H9 (cell line): ENCODE results near the gene POMT2. TPM values are rescaled to one million over a fixed set of nuclear protein-coding genes. Genes with fewer than 3 reads are reported as not detected.

Experiments
- DNase-seq: peaks from one replicate; pipeline ENCODE4 v3.0.0-alpha.2; 2017
- H2AFZ ChIP-seq: one replicate; pipeline ENCODE4 v1.6.1; 2013; ENCODE audit warnings: mild to moderate bottlenecking, low read length, control low read depth, moderate library complexity
- H2AK5ac ChIP-seq: 2 replicates; pipeline ENCODE4 v1.6.1; 2013; ENCODE audit warnings: low read length, control low read depth, mixed read lengths; ENCODE audit not compliant: insufficient read length
- H2BK120ac ChIP-seq: one replicate; pipeline ENCODE4 v1.6.1; 2013; ENCODE audit warnings: low read depth, mild to moderate bottlenecking, low read length, control low read depth, inconsistent platforms; ENCODE audit not compliant: poor library complexity, severe bottlenecking
- H2BK12ac ChIP-seq: 2 replicates; pipeline ENCODE4 v1.6.1; 2013; ENCODE audit warnings: low read length, control low read depth, mixed read lengths, low read depth; ENCODE audit not compliant: insufficient read length
- H2BK15ac ChIP-seq: 2 replicates; pipeline ENCODE4 v1.6.1; 2013; ENCODE audit warnings: low read depth, low read length, control low read depth
- H2BK20ac ChIP-seq: one replicate; pipeline ENCODE4 v1.6.1; 2013; ENCODE audit warnings: low read depth, mild to moderate bottlenecking, low read length, control low read depth, inconsistent platforms; ENCODE audit not compliant: poor library complexity, severe bottlenecking
- H2BK5ac ChIP-seq: 2 replicates; pipeline ENCODE4 v1.6.1; 2013; ENCODE audit warnings: low read length, control low read depth, mixed read lengths; ENCODE audit not compliant: insufficient read length
- H3K14ac ChIP-seq: 2 replicates; pipeline ENCODE4 v1.6.1; 2013; ENCODE audit warnings: low read length, control low read depth; ENCODE audit not compliant: insufficient read depth
- H3K18ac ChIP-seq: 2 replicates; pipeline ENCODE4 v1.6.1; 2013; ENCODE audit warnings: low read depth, mild to moderate bottlenecking, mixed read lengths, low read length, control low read depth; ENCODE audit not compliant: insufficient read length
- H3K23ac ChIP-seq: 2 replicates; pipeline ENCODE4 v1.6.1; 2013; ENCODE audit warnings: low read length, control low read depth, mixed read lengths, low read depth; ENCODE audit not compliant: insufficient read length
- H3K23me2 ChIP-seq: 2 replicates; pipeline ENCODE4 v1.6.1; 2013; ENCODE audit warnings: low read depth, mild to moderate bottlenecking, mixed read lengths, low read length, control low read depth; ENCODE audit not compliant: insufficient read length, poor library complexity, severe bottlenecking
- H3K27ac ChIP-seq: 2 replicates; pipeline ENCODE4 v1.5.1; 2013; ENCODE audit warnings: low read length, control low read depth, mixed read lengths, low read depth; ENCODE audit not compliant: insufficient read length
- H3K27me3 ChIP-seq: 2 replicates; pipeline ENCODE4 v1.6.1; 2013; ENCODE audit warnings: low read length, control low read depth, inconsistent platforms; ENCODE audit not compliant: insufficient read depth
- H3K4ac ChIP-seq: 2 replicates; pipeline ENCODE4 v1.6.1; 2013; ENCODE audit warnings: low read depth, mild to moderate bottlenecking, control low read depth, inconsistent platforms, low read length, moderate library complexity
- H3K4me1 ChIP-seq: 2 replicates; pipeline ENCODE4 v1.6.1; 2013; ENCODE audit warnings: low read length, control low read depth, inconsistent platforms; ENCODE audit not compliant: insufficient read depth
- H3K4me2 ChIP-seq: 2 replicates; pipeline ENCODE4 v1.6.1; 2013; ENCODE audit warnings: low read length, control low read depth, mixed read lengths; ENCODE audit not compliant: insufficient read length, insufficient read depth
- H3K56ac ChIP-seq: 2 replicates; pipeline ENCODE4 v1.6.1; 2013; ENCODE audit warnings: low read depth, mild to moderate bottlenecking, mixed read lengths, low read length, control low read depth; ENCODE audit not compliant: insufficient read length
- H3K79me1 ChIP-seq: 2 replicates; pipeline ENCODE4 v1.6.1; 2013; ENCODE audit warnings: low read depth, mild to moderate bottlenecking, moderate library complexity, low read length, control low read depth, inconsistent platforms; ENCODE audit not compliant: insufficient read depth, poor library complexity, severe bottlenecking
- H3K79me2 ChIP-seq: 2 replicates; pipeline ENCODE4 v1.6.1; 2013; ENCODE audit warnings: low read length, control low read depth, inconsistent platforms; ENCODE audit not compliant: insufficient read depth
- H3K9ac ChIP-seq: 2 replicates; pipeline ENCODE4 v1.6.1; 2013; ENCODE audit warnings: low read length, control low read depth, mixed read lengths; ENCODE audit not compliant: insufficient read length; ENCODE audit errors: extremely low read depth
- H3K9me3 ChIP-seq: one replicate; pipeline ENCODE4 v1.6.1; 2013; ENCODE audit warnings: low read depth, low read length, inconsistent platforms; ENCODE audit not compliant: control insufficient read depth
- H3T11ph ChIP-seq: one replicate; pipeline ENCODE4 v1.6.1; 2013; ENCODE audit warnings: mild to moderate bottlenecking, low read length, control low read depth, inconsistent platforms
- H4K20me1 ChIP-seq: one replicate; pipeline ENCODE4 v1.6.1; 2013; ENCODE audit not compliant: control insufficient read depth, insufficient read length, insufficient read depth
- H4K5ac ChIP-seq: 2 replicates; pipeline ENCODE4 v1.6.1; 2013; ENCODE audit warnings: low read depth, mild to moderate bottlenecking, mixed read lengths, low read length, control low read depth; ENCODE audit not compliant: insufficient read length
- H4K8ac ChIP-seq: replicated peaks from 2 replicates; pipeline ENCODE4 v1.6.1; 2013; ENCODE audit warnings: low read length, control low read depth, mixed read lengths, low read depth; ENCODE audit not compliant: insufficient read length
- H4K91ac ChIP-seq: 2 replicates; pipeline ENCODE4 v1.6.1; 2013; ENCODE audit warnings: low read depth, mild to moderate bottlenecking, moderate library complexity, mixed read lengths, low read length, control low read depth; ENCODE audit not compliant: insufficient read length
- H3K27ac Mint-ChIP-seq, 3 experiments: 2 replicates in 2 of 3; 3 replicates in 1 of 3; pipeline ENCODE4 v1.8.0; 2020 to 2021; ENCODE audit warnings: mixed read lengths in 3 of 3, mild to moderate bottlenecking in 1 of 3, moderate library complexity in 1 of 3
- H3K27me3 Mint-ChIP-seq: 2 replicates; pipeline ENCODE4 v1.8.0; 2021; ENCODE audit warnings: low read depth, mild to moderate bottlenecking, moderate library complexity, mixed read lengths
- H3K36me3 Mint-ChIP-seq, 3 experiments: 2 replicates in 2 of 3; 3 replicates in 1 of 3; pipeline ENCODE4 v1.8.0; 2020 to 2021; ENCODE audit warnings: low read depth in 3 of 3, mixed read lengths in 3 of 3; ENCODE audit not compliant: insufficient read depth in 1 of 3
- H3K4me1 Mint-ChIP-seq, 2 experiments: 2 replicates each; pipeline ENCODE4 v1.8.0; 2020; ENCODE audit warnings: mixed read lengths in 2 of 2
- H3K4me3 Mint-ChIP-seq, 2 experiments: 2 replicates in 1 of 2; 3 replicates in 1 of 2; pipeline ENCODE4 v1.8.0; 2020 to 2021; ENCODE audit warnings: mild to moderate bottlenecking in 2 of 2, mixed read lengths in 2 of 2, moderate library complexity in 1 of 2
- H3K9me3 Mint-ChIP-seq, 2 experiments: 2 replicates in 1 of 2; 3 replicates in 1 of 2; pipeline ENCODE4 v1.8.0; 2020; ENCODE audit warnings: mild to moderate bottlenecking in 2 of 2, mixed read lengths in 2 of 2, moderate library complexity in 1 of 2
- WGBS: extraction: QIAGEN DNeasy Blood & Tissue Kit; methylation state at CpG from one replicate; pipeline ENCODE4 v1.1.7; 2013; ENCODE audit warnings: missing lambda C conversion rate, low lambda C conversion rate, mixed read lengths; ENCODE audit not compliant: insufficient read length; ENCODE audit errors: extremely low coverage; 5-methylcytosine and 5-hydroxymethylcytosine counted together
- total RNA-seq: library from RNA; stranded (reverse); gene quantifications from 2 replicates; pipeline ENCODE4 v1.2.1, GENCODE V29; 2021
- TF ChIP-seq, protein P1 (sequence below): fragments of 200-600 bp; sonication (generic); conservative IDR thresholded peaks from 3 replicates; pipeline ENCODE4 v1.8.0; 2021; ENCODE audit warnings: antibody characterized with exemption, mild to moderate bottlenecking

Gene POMT2
- total RNA-seq, 1 experiment from 2014 or later = 25.2 TPM

DNA sequence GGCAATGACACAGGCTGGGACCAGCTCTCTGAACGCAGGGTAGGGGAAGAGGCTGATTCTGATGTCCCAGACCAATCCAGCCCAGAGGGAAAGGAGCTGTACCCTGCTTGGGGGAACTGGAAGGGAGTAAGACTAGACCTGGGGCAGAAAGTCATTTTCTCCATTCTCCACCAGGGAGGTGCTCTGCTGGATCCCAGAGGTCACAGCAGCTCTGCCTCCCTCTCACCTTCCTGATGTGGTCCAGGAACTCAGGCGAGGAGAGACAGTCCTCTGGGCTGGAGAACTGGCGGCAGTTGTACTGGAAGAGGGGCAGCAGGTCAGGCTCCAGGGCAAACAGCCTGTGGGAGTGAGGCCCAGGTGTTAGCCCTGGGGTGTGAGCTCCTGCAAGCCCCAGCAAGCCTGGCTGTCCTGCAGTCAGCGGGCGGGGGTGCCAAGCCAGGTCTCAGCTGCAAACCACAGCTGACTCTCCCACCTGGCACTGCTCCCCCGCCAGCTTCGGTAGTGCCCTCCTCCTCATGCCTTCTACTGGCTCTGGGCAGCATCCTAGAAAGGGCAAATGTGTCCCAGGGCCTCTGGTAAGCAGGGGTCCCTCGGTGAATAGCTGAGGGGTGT, 51.6 kb downstream of the POMT2 start:
- Histone ChIP-seq H3K4me2 (no peak overlapping the region), H3K4ac (no peak overlapping the region), H2AK5ac (no peak overlapping the region), H3K23ac (no peak overlapping the region), H2BK20ac (no peak overlapping the region), H3K27ac (no peak overlapping the region), H2BK15ac (no peak overlapping the region), H2BK120ac (no peak overlapping the region), H4K8ac (no peak overlapping the region), H4K5ac (no peak overlapping the region), H3K79me2 (no peaks in the 10 kb centered on the region), H3K9me3 (no peaks in the 10 kb centered on the region), H3K27me3 (peaks cover 20% of the 10 kb centered on the region), H2BK12ac (no peak overlapping the region), H3K9ac (no peak overlapping the region), H2BK5ac (no peak overlapping the region), H3K56ac (no peak overlapping the region), H2AFZ (no peak overlapping the region), H3T11ph (no peak overlapping the region), H4K91ac (no peak overlapping the region), H3K23me2 (peaks cover 16% of the 10 kb centered on the region), H3K4me1 (no peaks in the 10 kb centered on the region), H3K79me1 (no peaks in the 10 kb centered on the region), H4K20me1 (no peaks in the 10 kb centered on the region), H3K18ac (no peak overlapping the region), H3K14ac (no peak overlapping the region)
- TF ChIP-seq, protein P1, sequence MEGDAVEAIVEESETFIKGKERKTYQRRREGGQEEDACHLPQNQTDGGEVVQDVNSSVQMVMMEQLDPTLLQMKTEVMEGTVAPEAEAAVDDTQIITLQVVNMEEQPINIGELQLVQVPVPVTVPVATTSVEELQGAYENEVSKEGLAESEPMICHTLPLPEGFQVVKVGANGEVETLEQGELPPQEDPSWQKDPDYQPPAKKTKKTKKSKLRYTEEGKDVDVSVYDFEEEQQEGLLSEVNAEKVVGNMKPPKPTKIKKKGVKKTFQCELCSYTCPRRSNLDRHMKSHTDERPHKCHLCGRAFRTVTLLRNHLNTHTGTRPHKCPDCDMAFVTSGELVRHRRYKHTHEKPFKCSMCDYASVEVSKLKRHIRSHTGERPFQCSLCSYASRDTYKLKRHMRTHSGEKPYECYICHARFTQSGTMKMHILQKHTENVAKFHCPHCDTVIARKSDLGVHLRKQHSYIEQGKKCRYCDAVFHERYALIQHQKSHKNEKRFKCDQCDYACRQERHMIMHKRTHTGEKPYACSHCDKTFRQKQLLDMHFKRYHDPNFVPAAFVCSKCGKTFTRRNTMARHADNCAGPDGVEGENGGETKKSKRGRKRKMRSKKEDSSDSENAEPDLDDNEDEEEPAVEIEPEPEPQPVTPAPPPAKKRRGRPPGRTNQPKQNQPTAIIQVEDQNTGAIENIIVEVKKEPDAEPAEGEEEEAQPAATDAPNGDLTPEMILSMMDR = no peak
- Mint-ChIP-seq H3K4me1 (peaks cover 2 to 21% of the 10 kb centered on the region in 2 experiments), H3K9me3 (peaks cover 2 to 10% of the 10 kb centered on the region in 2 experiments; a peak in 4 of 5 replicates), H3K4me3 (no peak overlapping the region; a peak in 1 of 5 replicates), H3K36me3 (peaks cover 0 to 3% (median 0%) of the 10 kb centered on the region in 3 experiments; a peak in 3 of 7 replicates), H3K27me3 (peaks cover 61% of the 10 kb centered on the region), H3K27ac (no peak overlapping the region)
- no CpG with 5 or more reads among the region's 8 CpGs for WGBS
- DNase-seq = no peak
